HEK293 (cell line): Measurements from ENCODE around the gene PHPT1.

Experiments
- CTCF ChIA-PET: fragments of 350-600 bp; formaldehyde crosslinking; extraction: SDS; loops from one replicate; lab custom pipeline; 2021; ENCODE audit warnings: antibody characterized with exemption; lab: Yijun Ruan, JAX
- POLR2A ChIA-PET: fragments of 300-600 bp; formaldehyde crosslinking; extraction: SDS; loops from one replicate; lab custom pipeline; 2020; ENCODE audit warnings: antibody characterized with exemption, inconsistent platforms; lab: Yijun Ruan, JAX
- H3K27ac ChIP-seq: fragments of 200-500 bp; sonication (Bioruptor generic); 2 replicates; pipeline ENCODE4 v1.5.1; 2014; ENCODE audit warnings: low read depth, low read length, control low read depth, inconsistent platforms; ENCODE audit errors: extremely low read depth
- H3K36me3 ChIP-seq, 2 experiments: fragments of 200-500 bp in 1 of 2; sonication (Bioruptor generic) in 1 of 2; 1 replicate in 1 of 2; 2 replicates in 1 of 2; pipeline ENCODE4 v1.5.1; 2014 to 2017; ENCODE audit warnings: inconsistent platforms in 2 of 2, low read length in 2 of 2; ENCODE audit not compliant: control insufficient read depth in 2 of 2, insufficient read depth in 1 of 2
- H3K4me1 ChIP-seq: fragments of 200-500 bp; sonication (Bioruptor generic); 2 replicates; pipeline ENCODE4 v1.5.1; 2014; ENCODE audit warnings: mild to moderate bottlenecking, low read length, inconsistent platforms; ENCODE audit not compliant: control insufficient read depth, insufficient read depth
- H3K4me3 ChIP-seq: 2 replicates; pipeline ENCODE4 v1.5.1; 2011; ENCODE audit warnings: low read depth, mild to moderate bottlenecking, control low read depth, low read length, moderate library complexity
- H3K9me3 ChIP-seq: fragments of 200-500 bp; sonication (Bioruptor generic); 2 replicates; pipeline ENCODE4 v1.5.1; 2014; ENCODE audit warnings: low read depth, low read length, inconsistent platforms; ENCODE audit not compliant: control insufficient read depth, insufficient read depth
- AEBP2 ChIP-seq: fragments of 450-650 bp; formaldehyde crosslinking; IDR thresholded peaks from 2 replicates; pipeline ENCODE4 v1.5.1; 2016; ENCODE audit warnings: missing biosample characterization, missing genetic modification characterization, borderline replicate concordance
- GLI2 ChIP-seq: fragments of 450-650 bp; formaldehyde crosslinking; IDR thresholded peaks from 2 replicates; pipeline ENCODE4; 2017; ENCODE audit warnings: missing biosample characterization, missing genetic modification characterization, low read depth, borderline replicate concordance
- GLIS2 ChIP-seq: fragments of 450-650 bp; formaldehyde crosslinking; IDR thresholded peaks from 2 replicates; pipeline ENCODE4 v1.5.1; 2016; ENCODE audit warnings: missing biosample characterization, missing genetic modification characterization
- PATZ1 ChIP-seq: fragments of 450-650 bp; formaldehyde crosslinking; IDR thresholded peaks from 2 replicates; pipeline ENCODE4 v1.5.1; 2016; ENCODE audit warnings: missing biosample characterization, missing genetic modification characterization
- SCRT1 ChIP-seq: fragments of 450-650 bp; formaldehyde crosslinking; IDR thresholded peaks from 2 replicates; pipeline ENCODE4 v1.5.1; 2016; ENCODE audit warnings: missing biosample characterization, missing genetic modification characterization, borderline replicate concordance
- ZBTB17 ChIP-seq: fragments of 450-650 bp; formaldehyde crosslinking; IDR thresholded peaks from 2 replicates; pipeline ENCODE4 v1.5.1; 2016; ENCODE audit warnings: missing biosample characterization, missing genetic modification characterization
- ZBTB48 ChIP-seq: fragments of 450-650 bp; formaldehyde crosslinking; IDR thresholded peaks from 2 replicates; pipeline ENCODE4 v1.5.1; 2016; ENCODE audit warnings: missing biosample characterization, missing genetic modification characterization
- ZFHX2 ChIP-seq: fragments of 450-650 bp; formaldehyde crosslinking; conservative IDR thresholded peaks from 2 replicates; pipeline ENCODE4 v1.5.1; 2016; ENCODE audit warnings: missing biosample characterization, missing genetic modification characterization
- ZFP69B ChIP-seq: fragments of 450-650 bp; formaldehyde crosslinking; IDR thresholded peaks from 2 replicates; pipeline ENCODE4 v1.5.1; 2016; ENCODE audit warnings: missing biosample characterization, missing genetic modification characterization
- ZNF18 ChIP-seq: fragments of 450-650 bp; formaldehyde crosslinking; IDR thresholded peaks from 2 replicates; pipeline ENCODE4 v1.5.1; 2016; ENCODE audit warnings: missing biosample characterization, missing genetic modification characterization
- ZNF2 ChIP-seq: fragments of 450-650 bp; formaldehyde crosslinking; IDR thresholded peaks from 2 replicates; pipeline ENCODE4 v1.5.1; 2016; ENCODE audit warnings: missing biosample characterization, missing genetic modification characterization
- ZNF223 ChIP-seq: fragments of 450-650 bp; formaldehyde crosslinking; IDR thresholded peaks from 2 replicates; pipeline ENCODE4 v1.5.1; 2016; ENCODE audit warnings: missing biosample characterization, missing genetic modification characterization
- ZNF362 ChIP-seq: fragments of 450-650 bp; formaldehyde crosslinking; IDR thresholded peaks from 2 replicates; pipeline ENCODE4 v1.5.1; 2016; ENCODE audit warnings: missing biosample characterization, missing genetic modification characterization
- ZNF394 ChIP-seq: fragments of 450-650 bp; formaldehyde crosslinking; IDR thresholded peaks from 2 replicates; pipeline ENCODE4 v1.5.1; 2016; ENCODE audit warnings: missing biosample characterization, missing genetic modification characterization, mild to moderate bottlenecking, moderate library complexity, borderline replicate concordance
- ZNF610 ChIP-seq: fragments of 450-650 bp; formaldehyde crosslinking; IDR thresholded peaks from 2 replicates; pipeline ENCODE4 v1.5.1; 2016; ENCODE audit warnings: missing biosample characterization, missing genetic modification characterization, borderline replicate concordance
- ZNF654 ChIP-seq: fragments of 450-650 bp; formaldehyde crosslinking; IDR thresholded peaks from 2 replicates; pipeline ENCODE4 v1.5.1; 2016; ENCODE audit warnings: low read depth, missing biosample characterization, missing genetic modification characterization
- ZNF677 ChIP-seq: fragments of 450-650 bp; IDR thresholded peaks from 2 replicates; pipeline ENCODE4 v1.5.0; 2018; ENCODE audit warnings: missing biosample characterization, mild to moderate bottlenecking, missing genetic modification characterization, moderate library complexity
- ZNF692 ChIP-seq: fragments of 450-650 bp; formaldehyde crosslinking; IDR thresholded peaks from 2 replicates; pipeline ENCODE4 v1.5.1; 2016; ENCODE audit warnings: missing biosample characterization, missing genetic modification characterization
- ZNF843 ChIP-seq: fragments of 450-650 bp; formaldehyde crosslinking; IDR thresholded peaks from 2 replicates; pipeline ENCODE4 v1.5.1; 2016; ENCODE audit warnings: missing biosample characterization, missing genetic modification characterization
- TF ChIP-seq, protein P1 (sequence below): fragments of 450-650 bp; formaldehyde crosslinking; optimal IDR thresholded peaks from 2 replicates; pipeline ENCODE3; 2016; ENCODE audit warnings: missing biosample characterization, mild to moderate bottlenecking, missing genetic modification characterization
- TF ChIP-seq, protein P2 (sequence below): fragments of 450-650 bp; formaldehyde crosslinking; IDR thresholded peaks from 2 replicates; pipeline ENCODE4 v1.5.1; 2016; ENCODE audit warnings: missing biosample characterization, missing genetic modification characterization
- TF ChIP-seq, protein P3 (sequence below): fragments of 450-650 bp; formaldehyde crosslinking; IDR thresholded peaks from 2 replicates; pipeline ENCODE4 v1.5.1; 2016; ENCODE audit warnings: missing biosample characterization, missing genetic modification characterization

PHPT1 gene

DNA sequence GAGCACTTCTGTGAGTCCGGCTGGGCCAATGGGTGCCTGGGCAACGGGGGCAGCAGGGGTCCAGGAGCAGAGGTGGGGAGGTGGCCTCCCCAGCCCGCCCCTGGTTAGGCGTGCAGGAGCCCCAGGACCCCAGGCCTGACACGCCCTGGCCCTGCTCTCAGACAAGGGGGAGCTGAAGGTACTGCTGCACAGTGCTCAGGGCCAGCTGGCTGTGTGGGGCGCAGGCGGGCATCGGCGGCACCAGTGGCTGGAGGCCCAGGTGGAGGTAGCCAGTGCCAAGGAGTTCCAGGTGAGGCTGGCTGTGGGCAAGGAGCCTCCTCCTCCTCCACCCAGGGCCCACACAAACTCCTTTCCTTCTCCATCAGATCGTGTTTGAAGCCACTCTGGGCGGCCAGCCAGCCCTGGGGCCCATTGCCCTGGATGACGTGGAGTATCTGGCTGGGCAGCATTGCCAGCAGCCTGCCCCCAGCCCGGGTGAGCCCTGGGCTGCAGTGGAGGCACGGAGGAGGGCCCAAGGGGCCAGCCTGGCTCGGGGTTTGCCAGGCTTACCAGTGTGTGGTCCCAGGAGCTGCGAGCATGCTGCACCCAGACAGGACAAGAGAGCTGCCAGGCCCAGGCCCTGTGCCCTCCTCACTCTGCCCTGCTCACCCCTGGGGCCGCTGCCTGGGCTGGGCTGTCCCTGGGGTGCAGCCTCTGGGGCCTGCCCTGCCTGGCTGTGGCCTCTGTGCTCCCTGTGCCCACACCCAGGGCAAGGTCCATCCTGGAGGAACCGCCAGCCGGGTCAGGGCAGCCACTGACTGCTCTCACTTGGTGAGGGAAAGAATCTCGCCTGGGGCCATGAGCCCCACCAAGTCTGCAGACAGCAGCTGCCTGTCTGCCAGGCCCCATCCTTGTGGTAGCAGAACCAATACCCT is 9.9 kb downstream of the PHPT1 start:
- POLR2A ChIA-PET: interaction anchor here (0.5 to 1.7 kb wide), 6 partner anchors 10 to 893 kb away, joined by 3 to 5 read pairs (median 4); partner anchors contain the start of genes AJM1 and TRAF2
- CTCF ChIA-PET: no interaction called here
- no peaks in the 10 kb centered on the region for H3K4me1 ChIP-seq
- H3K36me3 ChIP-seq: peaks cover 0 to 62% of the 10 kb centered on the region in 2 experiments; a peak in 2 of 3 replicates
- no peaks in the 10 kb centered on the region for H3K9me3 ChIP-seq
- H3K4me3 ChIP-seq: no peak overlapping the region
- H3K27ac ChIP-seq: no peak overlapping the region
- TF ChIP-seq, protein P1, sequence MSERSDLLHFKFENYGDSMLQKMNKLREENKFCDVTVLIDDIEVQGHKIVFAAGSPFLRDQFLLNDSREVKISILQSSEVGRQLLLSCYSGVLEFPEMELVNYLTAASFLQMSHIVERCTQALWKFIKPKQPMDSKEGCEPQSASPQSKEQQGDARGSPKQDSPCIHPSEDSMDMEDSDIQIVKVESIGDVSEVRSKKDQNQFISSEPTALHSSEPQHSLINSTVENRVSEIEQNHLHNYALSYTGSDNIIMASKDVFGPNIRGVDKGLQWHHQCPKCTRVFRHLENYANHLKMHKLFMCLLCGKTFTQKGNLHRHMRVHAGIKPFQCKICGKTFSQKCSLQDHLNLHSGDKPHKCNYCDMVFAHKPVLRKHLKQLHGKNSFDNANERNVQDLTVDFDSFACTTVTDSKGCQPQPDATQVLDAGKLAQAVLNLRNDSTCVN (tag by site-specific recombination): no peak
- TF ChIP-seq ZNF692 (tag by site-specific recombination): peak; percentile 93
- no peak for TF ChIP-seq SCRT1 (tag by site-specific recombination)
- 0 out of 2 replicates have a peak, but pooled peaks have one; percentile 42 for TF ChIP-seq ZFP69B (tag by site-specific recombination)
- no peak for TF ChIP-seq ZNF362
- 0 out of 2 replicates have a peak, but pooled peaks have one; percentile 29 for TF ChIP-seq PATZ1
- peak; percentile 59 for TF ChIP-seq ZBTB48
- no peak for TF ChIP-seq ZNF654 (tag by site-specific recombination)
- TF ChIP-seq AEBP2: no peak
- peak; percentile 38; the same call in 1 of the 2 replicates for TF ChIP-seq ZNF394 (tag by site-specific recombination)
- TF ChIP-seq, protein P2, sequence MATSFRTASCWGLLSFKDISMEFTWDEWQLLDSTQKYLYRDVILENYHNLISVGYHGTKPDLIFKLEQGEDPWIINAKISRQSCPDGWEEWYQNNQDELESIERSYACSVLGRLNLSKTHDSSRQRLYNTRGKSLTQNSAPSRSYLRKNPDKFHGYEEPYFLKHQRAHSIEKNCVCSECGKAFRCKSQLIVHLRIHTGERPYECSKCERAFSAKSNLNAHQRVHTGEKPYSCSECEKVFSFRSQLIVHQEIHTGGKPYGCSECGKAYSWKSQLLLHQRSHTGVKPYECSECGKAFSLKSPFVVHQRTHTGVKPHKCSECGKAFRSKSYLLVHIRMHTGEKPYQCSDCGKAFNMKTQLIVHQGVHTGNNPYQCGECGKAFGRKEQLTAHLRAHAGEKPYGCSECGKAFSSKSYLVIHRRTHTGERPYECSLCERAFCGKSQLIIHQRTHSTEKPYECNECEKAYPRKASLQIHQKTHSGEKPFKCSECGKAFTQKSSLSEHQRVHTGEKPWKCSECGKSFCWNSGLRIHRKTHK: no peak
- TF ChIP-seq GLI2 (tag by site-specific recombination): no peak
- no peak for TF ChIP-seq ZNF843 (tag by site-specific recombination)
- TF ChIP-seq ZNF223 (tag by site-specific recombination): no peak
- TF ChIP-seq, protein P3, sequence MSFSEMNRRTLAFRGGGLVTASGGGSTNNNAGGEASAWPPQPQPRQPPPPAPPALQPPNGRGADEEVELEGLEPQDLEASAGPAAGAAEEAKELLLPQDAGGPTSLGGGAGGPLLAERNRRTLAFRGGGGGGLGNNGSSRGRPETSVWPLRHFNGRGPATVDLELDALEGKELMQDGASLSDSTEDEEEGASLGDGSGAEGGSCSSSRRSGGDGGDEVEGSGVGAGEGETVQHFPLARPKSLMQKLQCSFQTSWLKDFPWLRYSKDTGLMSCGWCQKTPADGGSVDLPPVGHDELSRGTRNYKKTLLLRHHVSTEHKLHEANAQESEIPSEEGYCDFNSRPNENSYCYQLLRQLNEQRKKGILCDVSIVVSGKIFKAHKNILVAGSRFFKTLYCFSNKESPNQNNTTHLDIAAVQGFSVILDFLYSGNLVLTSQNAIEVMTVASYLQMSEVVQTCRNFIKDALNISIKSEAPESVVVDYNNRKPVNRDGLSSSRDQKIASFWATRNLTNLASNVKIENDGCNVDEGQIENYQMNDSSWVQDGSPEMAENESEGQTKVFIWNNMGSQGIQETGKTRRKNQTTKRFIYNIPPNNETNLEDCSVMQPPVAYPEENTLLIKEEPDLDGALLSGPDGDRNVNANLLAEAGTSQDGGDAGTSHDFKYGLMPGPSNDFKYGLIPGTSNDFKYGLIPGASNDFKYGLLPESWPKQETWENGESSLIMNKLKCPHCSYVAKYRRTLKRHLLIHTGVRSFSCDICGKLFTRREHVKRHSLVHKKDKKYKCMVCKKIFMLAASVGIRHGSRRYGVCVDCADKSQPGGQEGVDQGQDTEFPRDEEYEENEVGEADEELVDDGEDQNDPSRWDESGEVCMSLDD: peak; percentile 52; the same call in 1 of the 2 replicates
- TF ChIP-seq ZNF18 (tag by site-specific recombination): no peak
- no peak for TF ChIP-seq ZNF2 (tag by site-specific recombination)
- TF ChIP-seq ZNF677 (tag by site-specific recombination): no peak
- TF ChIP-seq ZFHX2: peak; percentile 59
- TF ChIP-seq GLIS2 (tag by site-specific recombination): 0 out of 2 replicates have a peak, but pooled peaks have one; percentile 11
- no peak for TF ChIP-seq ZNF610 (tag by site-specific recombination)
- TF ChIP-seq ZBTB17 (tag by site-specific recombination): no peak
